Right lobe of liver (tissue), 4 donors: ENCODE data around the gene SLC15A4.

Experiments
- POLR2A ChIP-seq: fragments of 450-650 bp; IDR thresholded peaks from one replicate; pipeline ENCODE4 v1.6.1; 2017; ENCODE audit warnings: antibody characterized with exemption, mild to moderate bottlenecking
- TF ChIP-seq, protein P1 (sequence below), 4 donors: fragments of 200-600 bp in 3 of 4; fragments of 450-650 bp in 1 of 4; IDR thresholded peaks; one replicate each; pipeline versions ENCODE4 v1.5.1 to v1.8.0; 2016 to 2022; ENCODE audit warnings: antibody characterized with exemption in 4 of 4, mild to moderate bottlenecking in 2 of 4
- donor health status: DM: no; HTN: no; CAD: no.
- donor health status: DM: no; HTN: no; CAD: no.
- donor health status: DM: no; HTN: yes; CAD: no.

DNA sequence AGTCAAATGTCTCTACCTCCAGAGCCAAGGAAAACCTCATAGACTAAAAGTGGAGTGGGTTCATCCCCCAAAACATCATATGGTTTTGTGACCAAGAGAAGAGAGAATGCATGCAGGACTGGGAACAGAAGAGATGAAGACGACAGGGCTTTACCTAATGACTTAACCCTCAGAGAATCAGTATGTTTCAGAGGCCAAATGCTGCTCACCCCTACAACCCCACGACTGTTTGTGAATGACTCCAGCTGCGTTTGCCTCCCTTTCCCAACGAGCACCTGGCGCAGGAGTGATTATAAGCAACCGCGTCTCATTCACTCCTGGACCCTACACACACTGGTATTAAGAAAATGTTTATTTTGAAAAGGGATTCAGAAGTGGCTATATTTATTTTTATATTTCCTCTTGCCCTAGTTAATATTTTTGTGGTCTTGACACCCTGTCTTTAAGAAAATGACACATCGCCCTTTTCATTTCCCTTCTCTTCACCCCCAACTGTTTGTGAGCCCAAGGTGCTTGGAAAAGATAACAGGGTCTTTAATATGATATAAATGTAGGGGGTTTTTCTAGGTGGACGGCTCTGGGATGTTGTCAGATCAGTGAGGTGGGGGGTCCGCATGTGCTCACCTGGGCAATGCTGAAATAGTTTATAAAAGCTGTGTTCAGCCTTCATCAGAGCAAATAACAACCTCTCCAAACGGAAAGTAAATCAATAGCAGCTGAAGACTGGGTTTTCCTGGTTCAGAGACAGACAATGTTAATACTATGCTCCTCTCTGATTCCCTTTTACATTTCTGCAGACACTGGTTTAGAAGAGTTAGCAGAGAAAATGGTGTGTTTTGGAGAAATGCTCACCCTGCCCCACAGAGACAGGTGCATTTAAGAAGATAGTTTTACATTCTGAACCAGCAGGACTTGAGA is 77.7 kb downstream of the SLC15A4 start:
- TF ChIP-seq, protein P1, sequence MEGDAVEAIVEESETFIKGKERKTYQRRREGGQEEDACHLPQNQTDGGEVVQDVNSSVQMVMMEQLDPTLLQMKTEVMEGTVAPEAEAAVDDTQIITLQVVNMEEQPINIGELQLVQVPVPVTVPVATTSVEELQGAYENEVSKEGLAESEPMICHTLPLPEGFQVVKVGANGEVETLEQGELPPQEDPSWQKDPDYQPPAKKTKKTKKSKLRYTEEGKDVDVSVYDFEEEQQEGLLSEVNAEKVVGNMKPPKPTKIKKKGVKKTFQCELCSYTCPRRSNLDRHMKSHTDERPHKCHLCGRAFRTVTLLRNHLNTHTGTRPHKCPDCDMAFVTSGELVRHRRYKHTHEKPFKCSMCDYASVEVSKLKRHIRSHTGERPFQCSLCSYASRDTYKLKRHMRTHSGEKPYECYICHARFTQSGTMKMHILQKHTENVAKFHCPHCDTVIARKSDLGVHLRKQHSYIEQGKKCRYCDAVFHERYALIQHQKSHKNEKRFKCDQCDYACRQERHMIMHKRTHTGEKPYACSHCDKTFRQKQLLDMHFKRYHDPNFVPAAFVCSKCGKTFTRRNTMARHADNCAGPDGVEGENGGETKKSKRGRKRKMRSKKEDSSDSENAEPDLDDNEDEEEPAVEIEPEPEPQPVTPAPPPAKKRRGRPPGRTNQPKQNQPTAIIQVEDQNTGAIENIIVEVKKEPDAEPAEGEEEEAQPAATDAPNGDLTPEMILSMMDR (IDR thresholded peaks at IDR 0.05): no peak
- TF ChIP-seq POLR2A: no peak
